Mammary epithelial cell (primary cell): ENCODE data around the gene PAF1.

ENCODE experiments used
- EZH2 ChIP-seq: IDR thresholded peaks from 2 replicates; pipeline ENCODE4 v1.6.1; 2012; ENCODE audit warnings: low read length, inconsistent platforms, borderline replicate concordance
- TF ChIP-seq, protein P1 (sequence below), 2 donors: IDR thresholded peaks in 1 of 2; conservative IDR thresholded peaks in 1 of 2; 2 replicates each; pipeline ENCODE4 v1.5.1; 2011 to 2012; ENCODE audit warnings: inconsistent platforms in 2 of 2, low read length in 2 of 2, mild to moderate bottlenecking in 2 of 2, control low read depth in 1 of 2, low read depth in 1 of 2; ENCODE audit not compliant: insufficient read depth in 1 of 2; ENCODE audit errors: extremely low read depth in 1 of 2

DNA sequence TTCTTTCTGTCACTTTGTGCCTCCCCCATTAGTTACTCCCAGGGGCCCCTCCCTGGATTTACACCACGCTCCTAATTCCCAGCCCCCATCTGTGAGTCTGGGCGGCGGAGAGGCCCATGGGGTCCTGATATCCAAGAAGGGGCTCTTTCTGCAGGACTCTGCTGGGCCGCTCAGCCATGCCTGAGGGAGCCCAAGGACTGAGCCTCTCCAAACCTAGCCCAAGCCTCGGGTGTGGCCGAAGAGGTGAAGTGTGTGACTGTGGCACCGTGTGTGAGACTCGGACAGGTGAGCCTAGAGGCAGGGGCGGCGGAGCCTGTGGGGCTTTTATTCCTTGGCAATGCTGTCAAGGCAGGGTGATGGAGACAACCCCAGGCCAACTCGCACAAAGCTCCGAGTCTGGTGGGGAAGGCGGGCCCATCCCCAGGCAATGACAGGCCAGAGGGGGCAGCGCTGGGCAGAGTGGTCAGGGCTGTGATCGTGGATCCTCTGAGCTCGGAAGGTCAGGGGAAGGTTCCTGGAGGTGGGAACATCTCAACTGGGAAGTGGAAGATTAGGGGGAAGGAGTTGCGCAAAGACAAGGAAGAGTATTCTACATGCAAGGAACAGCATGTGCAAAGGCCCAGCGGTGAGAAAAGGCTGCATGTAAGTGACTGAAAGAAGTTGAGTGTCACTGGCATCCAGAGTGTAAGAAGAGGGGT, 23.2 kb upstream of the PAF1 start:
- TF ChIP-seq, protein P1, sequence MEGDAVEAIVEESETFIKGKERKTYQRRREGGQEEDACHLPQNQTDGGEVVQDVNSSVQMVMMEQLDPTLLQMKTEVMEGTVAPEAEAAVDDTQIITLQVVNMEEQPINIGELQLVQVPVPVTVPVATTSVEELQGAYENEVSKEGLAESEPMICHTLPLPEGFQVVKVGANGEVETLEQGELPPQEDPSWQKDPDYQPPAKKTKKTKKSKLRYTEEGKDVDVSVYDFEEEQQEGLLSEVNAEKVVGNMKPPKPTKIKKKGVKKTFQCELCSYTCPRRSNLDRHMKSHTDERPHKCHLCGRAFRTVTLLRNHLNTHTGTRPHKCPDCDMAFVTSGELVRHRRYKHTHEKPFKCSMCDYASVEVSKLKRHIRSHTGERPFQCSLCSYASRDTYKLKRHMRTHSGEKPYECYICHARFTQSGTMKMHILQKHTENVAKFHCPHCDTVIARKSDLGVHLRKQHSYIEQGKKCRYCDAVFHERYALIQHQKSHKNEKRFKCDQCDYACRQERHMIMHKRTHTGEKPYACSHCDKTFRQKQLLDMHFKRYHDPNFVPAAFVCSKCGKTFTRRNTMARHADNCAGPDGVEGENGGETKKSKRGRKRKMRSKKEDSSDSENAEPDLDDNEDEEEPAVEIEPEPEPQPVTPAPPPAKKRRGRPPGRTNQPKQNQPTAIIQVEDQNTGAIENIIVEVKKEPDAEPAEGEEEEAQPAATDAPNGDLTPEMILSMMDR (conservative IDR thresholded peaks at IDR 0.05 in 1 of 2, IDR thresholded peaks at IDR 0.05 in 1 of 2; ENCODE audit: extremely low read depth in 1 of 2, insufficient read depth in 1 of 2, low read depth in 1 of 2, low read length in 2 of 2) = no peak
- no peak for TF ChIP-seq EZH2
